ENCODE measurements around the gene TMEM91. TPM values are rescaled to one million over a fixed set of nuclear protein-coding genes. Genes with fewer than 3 reads are reported as not detected.

TMEM91 gene
- total and polyA plus RNA-seq, 9 of the 15 experiments (the other 6 are each of a cell fraction or from before 2014, with no cell fraction given) = 1.2 to 5.2 (median 2.7) TPM

GRCh38 chr19:41353466-41354342 lies 22.6 kb upstream of the TMEM91 start, which contains the start of gene TGFB1 (continued):
- TF ChIP-seq CHD7 (IDR thresholded peaks at IDR 0.05; ENCODE audit: low read depth, low read length) = no peak
- no peak for TF ChIP-seq PTTG1 (tag; IDR thresholded peaks at IDR 0.05; ENCODE audit: low read depth)
- TF ChIP-seq HSF4 (CRISPR knock-in tag; IDR thresholded peaks at IDR 0.05; ENCODE audit: borderline replicate concordance) = no peak
- no peak for TF ChIP-seq TEAD2 (tag; IDR thresholded peaks at IDR 0.05)
- no peak for TF ChIP-seq ZNF239 (CRISPR knock-in tag; IDR thresholded peaks at IDR 0.05)
- peak; percentile 41 for TF ChIP-seq FUS (optimal IDR thresholded peaks at IDR 0.05; ENCODE audit: low read depth, low read length)
- TF ChIP-seq POLR3G (IDR thresholded peaks at IDR 0.05; ENCODE audit: extremely low read depth, insufficient read length, insufficient replicate concordance) = no peak
- peak in 1 of 3 experiments; percentile 9 for TF ChIP-seq YY1 (IDR thresholded peaks at IDR 0.05; ENCODE audit: borderline replicate concordance in 1 of 3, control insufficient read depth in 1 of 3, extremely low read depth in 1 of 3, insufficient read depth in 3 of 3, insufficient read length in 1 of 3, insufficient replicate concordance in 2 of 3, low read depth in 1 of 3, low read length in 2 of 3)
- no peak for TF ChIP-seq MXD1 (CRISPR knock-in tag; IDR thresholded peaks at IDR 0.05; ENCODE audit: borderline replicate concordance, poor library complexity, severe bottlenecking)
- no peak for TF ChIP-seq ZC3H4 (CRISPR knock-in tag; IDR thresholded peaks at IDR 0.05; ENCODE audit: borderline replicate concordance)
- no peak for TF ChIP-seq HDAC3 (IDR thresholded peaks at IDR 0.05; ENCODE audit: borderline replicate concordance, partially characterized antibody)
- TF ChIP-seq HLTF (IDR thresholded peaks at IDR 0.05) = no peak
- TF ChIP-seq KHSRP (IDR thresholded peaks at IDR 0.05) = no peak
- no peak for TF ChIP-seq BRF1 (IDR thresholded peaks at IDR 0.05; ENCODE audit: borderline replicate concordance, extremely low read depth, insufficient read length)
- TF ChIP-seq RBM25 (IDR thresholded peaks at IDR 0.05; ENCODE audit: low read depth, low read length, severe bottlenecking) = peak; percentile 46

All from K562 (cell line).